GM19438 (cell line): ENCODE measurements around the gene SCGB1C2.
"Not testable (repeated sequence)": the region's sequence is repeated elsewhere in the genome, so short reads cannot be mapped to it uniquely, and the experiment has no call there.

Experiments
- ATAC-seq: cut with Tn5 transposase; IDR thresholded peaks from one replicate; pipeline ENCODE4 v1.9.1; 2021; ENCODE audit warnings: low read depth; ENCODE audit not compliant: unreplicated experiment

The SCGB1C2 gene

DNA sequence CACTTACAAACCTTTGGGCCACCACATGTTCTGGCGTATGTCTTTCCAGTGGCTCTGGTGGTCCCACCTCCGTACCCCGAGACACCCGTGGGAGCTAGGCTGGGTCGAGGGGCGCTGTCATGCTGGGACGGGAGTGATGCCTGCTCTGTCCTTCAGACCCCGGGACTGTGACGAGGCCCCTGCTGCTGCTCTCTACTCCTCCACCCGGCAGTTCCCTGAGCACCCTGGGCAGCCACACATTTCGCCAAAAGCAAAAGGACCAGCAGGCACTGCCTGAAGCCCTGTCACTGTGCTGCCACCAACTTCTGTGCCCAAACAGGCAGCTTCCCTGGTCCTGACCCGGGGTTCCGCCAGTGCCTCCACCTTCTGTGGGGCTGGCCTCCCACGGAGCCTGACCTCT, 28.6 kb downstream of the SCGB1C2 start:
- ATAC-seq, result no peak

DNA sequence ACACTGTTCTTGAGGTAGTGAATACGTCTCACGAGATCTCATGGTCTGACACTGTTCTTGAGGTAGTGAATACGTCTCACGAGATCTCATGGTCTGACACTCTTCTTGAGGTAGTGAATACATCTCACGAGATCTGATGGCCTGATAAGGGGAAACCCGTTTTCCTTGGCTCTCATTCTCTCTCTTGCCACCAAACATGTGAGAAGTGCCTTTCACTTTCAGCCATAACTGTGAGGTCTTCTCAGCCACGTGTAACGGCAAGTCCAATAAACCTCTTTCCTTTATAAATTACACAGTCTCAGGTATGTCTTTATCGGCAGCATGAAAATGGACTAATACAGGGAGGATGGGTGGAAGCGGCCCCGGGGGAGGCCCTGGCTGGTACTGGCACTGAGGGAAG, 31.2 kb downstream of the SCGB1C2 start:
- not testable (repeated sequence) for ATAC-seq

DNA sequence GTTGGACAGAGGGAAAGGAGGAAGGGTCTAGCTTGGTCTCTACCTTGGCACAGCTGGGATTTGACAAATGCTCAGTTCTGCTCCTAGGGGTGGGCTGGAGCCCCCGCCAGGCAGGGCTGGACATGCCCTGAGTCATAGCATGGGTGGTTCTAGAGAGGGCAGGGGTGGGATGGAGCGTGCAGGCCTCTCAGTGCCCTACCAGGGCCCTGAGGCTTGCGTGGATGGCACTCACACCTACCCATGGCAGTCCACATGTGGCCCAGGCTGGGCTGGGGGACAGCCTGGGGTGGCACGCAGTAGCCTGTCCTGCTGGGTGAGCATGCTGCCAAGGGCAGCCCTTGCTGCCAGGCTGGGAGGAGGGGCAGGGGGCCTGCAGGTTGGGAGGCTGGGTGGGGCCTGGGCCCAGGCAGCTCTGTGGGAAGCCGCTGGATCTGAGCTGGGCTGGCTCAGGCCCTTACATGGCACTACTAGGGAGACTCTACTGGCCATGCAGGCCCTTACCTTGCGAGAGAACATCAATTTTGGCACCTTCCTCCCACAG, 32.8 kb downstream of the SCGB1C2 start:
- ATAC-seq, result no peak

DNA sequence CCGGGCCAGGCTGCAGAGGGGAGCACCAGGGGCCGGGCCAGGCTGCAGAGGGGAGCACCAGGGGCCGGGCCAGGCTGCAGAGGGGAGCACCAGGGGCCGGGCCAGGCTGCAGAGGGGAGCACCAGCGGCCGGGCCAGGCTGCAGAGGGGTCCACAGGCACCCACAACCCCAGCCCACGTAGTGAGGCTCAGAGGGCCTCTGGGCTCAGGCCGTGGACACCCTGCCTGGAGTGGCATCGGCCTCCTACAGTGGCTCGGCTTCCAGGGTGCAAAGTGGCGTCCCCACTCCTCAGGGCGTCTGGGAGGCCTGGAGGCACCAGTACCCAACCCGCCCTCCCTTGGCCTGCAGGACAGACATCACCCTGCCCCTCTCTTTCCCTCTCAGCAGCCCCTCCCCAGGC, 34.5 kb downstream of the SCGB1C2 start:
- ATAC-seq, result no peak

DNA sequence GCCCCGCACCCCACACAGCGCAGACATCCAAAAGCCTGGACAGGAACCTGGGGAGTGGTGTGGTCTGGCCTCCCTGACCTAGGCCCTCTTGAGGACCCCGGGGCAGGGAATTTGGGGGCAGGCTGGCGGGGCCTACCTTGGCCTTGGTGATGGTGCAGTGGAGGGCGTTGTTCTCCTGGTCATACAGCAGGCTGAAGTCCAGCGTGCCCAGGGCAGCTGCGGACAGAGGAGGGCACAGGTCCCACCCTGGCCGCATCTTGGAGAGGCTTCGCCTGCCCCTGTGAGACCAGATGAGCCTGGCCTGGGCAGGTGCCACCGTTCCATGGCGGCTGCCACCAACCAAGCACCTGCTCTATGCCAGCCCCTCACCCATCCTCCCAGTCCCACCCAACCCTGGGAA, 35.0 kb downstream of the SCGB1C2 start:
- no peak for ATAC-seq

DNA sequence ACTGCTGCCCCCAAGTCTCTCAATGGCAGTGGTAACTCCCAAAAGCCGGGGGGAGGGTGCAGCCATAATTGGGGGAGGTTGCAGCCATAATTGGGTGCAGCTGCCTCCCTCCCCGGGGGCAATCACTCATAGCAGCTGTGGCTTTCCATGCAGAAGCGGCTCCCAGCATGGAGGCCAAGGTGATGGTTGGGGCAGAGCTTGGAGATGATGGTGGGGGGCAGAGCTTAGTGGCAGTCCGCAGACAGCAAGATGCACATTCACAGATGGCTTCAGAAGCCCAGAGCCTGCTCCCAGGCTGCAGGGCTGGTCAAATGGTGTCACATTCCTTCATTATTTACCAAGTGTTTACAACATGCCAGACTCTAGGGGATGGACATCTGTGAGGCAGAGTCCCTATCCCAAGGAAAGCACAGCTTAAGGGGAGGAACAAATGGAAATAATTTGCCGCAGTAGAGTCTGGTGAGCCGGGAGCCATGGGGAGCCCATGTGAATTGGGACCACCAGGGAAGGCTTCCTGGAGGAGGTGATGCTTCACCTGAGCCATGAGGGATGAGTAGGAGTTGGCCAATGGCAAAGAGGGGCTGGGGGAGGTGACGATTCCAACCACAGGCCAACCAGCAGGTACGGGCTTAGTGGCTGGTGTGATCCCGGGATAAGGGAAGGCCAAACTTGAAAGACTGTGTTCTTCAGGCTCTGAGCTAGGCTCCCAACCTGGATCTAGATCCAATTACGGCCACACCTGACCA, 36.0 kb downstream of the SCGB1C2 start:
- ATAC-seq, result no peak

DNA sequence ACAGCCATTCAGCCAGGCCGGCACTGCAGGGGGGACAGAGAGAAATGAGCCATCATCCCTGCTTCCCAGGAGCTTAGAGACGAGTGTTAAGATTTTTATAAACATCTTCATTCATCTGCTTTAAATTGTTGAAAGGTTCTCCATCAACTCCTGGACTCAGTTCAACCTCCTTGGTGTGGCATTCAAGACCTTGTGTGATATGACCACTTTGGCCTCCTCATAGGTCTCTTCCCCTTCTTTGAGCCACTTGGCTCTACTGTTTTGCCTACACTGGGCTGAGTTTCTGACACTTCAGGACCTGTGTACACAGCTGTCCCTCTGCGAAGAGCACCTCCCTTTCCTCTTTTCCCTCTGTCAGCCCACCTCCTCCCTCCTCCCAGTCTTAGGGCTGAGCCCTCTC, 39.8 kb downstream of the SCGB1C2 start:
- ATAC-seq, result no peak

DNA sequence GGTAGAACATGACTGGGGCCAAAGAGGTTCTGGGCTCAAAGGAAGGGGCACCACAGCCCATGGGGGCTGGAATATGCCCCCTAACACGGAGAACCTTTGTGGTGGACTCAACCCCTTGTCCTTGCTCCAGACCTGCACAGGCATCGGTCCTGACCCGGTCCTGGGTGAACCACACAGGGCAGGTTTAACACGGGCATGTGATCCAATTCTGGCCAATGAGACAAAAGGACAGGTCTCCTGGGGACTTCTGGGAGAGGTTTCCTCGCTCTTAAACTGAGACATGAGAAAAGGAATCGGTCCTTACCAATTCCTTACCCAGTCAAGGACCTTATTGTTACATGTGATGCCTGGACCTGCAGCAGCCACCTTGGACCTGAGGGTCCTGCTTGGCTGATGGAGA, 40.4 kb downstream of the SCGB1C2 start:
- ATAC-seq, result no peak

DNA sequence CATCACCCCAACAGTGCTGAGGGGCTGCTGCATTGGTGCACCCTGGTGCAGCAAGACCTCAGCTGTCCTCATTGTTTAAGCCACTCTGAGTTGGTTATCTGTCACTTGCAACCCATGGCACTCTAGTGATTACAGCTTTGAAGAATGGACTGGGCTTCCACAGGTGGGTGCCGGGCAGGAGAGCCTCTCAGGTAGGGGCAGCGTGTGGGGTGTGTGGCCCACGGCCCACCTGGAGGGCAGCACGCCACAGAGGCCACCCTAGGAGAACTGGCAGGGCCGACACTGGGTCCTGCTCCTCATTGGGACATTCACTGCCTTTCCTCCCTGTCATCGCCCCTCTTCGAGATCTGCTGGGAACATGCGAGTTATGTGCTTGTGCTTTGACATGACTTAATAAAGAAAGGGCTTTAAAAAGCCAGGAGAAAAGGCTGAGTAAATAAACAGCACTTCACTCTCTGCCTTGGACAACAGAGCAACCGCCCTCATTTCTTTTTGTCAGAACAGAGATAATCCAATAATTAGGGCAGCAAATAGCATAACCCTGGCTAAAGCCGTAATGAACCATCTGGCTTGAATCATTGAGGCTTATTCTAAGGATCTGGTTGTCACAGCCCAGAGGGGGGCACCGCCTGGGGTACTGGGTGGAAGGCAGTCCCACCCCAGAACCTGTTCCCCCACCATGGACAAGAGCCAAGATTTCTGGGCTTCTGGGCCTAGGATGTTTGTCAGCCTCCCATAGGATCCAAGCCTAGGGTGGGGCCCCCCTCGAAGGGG, 41.1 kb downstream of the SCGB1C2 start:
- ATAC-seq, result no peak

DNA sequence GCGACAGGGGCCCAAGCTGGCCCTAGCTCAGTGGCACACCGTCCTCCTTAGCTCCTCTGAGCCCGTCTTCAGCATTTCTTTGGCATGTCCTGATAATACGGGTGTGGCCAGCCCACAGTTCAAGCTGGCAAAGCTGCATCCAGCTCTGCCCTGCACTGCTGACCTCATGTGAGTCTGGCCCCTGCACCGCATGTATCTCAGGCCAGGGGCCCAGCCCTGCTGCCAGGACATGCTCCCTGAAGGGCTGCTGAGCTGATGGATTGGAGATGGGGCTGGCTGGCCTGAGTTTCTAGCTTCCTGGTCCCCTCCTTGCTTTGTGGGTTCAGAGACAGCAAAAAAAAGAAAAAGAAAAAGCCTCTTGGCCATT, 41.7 kb downstream of the SCGB1C2 start:
- ATAC-seq, result no peak

DNA sequence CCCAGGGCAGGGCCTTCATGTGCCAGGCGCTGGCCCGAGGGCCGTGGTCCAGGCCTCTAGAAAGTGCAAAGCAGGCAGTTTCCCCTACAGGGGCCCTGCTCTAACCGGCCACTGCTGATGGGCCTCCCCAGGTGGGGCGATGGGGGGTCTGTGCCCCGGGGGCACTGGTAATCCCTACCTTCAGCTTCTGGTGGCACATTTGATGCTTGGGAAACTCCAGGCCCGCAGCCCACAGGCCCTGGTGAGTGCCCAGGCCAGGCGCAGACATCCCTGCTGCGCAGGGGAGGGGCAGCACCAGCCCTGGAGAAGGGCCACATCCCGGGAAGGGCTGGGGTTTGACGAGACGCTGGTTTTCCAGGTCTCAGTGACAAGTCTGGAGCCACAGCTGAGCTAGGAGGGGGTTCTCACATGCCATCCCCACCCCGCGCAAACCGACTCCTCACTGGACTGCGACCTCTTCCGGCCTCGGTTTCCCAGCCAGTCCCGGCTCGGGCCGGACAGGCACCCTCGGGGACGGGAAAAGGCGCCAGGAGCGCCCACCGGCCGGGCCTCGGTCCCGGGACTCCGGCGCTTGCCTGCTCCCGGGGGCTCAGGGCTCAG, 42.5 kb downstream of the SCGB1C2 start:
- no peak for ATAC-seq

DNA sequence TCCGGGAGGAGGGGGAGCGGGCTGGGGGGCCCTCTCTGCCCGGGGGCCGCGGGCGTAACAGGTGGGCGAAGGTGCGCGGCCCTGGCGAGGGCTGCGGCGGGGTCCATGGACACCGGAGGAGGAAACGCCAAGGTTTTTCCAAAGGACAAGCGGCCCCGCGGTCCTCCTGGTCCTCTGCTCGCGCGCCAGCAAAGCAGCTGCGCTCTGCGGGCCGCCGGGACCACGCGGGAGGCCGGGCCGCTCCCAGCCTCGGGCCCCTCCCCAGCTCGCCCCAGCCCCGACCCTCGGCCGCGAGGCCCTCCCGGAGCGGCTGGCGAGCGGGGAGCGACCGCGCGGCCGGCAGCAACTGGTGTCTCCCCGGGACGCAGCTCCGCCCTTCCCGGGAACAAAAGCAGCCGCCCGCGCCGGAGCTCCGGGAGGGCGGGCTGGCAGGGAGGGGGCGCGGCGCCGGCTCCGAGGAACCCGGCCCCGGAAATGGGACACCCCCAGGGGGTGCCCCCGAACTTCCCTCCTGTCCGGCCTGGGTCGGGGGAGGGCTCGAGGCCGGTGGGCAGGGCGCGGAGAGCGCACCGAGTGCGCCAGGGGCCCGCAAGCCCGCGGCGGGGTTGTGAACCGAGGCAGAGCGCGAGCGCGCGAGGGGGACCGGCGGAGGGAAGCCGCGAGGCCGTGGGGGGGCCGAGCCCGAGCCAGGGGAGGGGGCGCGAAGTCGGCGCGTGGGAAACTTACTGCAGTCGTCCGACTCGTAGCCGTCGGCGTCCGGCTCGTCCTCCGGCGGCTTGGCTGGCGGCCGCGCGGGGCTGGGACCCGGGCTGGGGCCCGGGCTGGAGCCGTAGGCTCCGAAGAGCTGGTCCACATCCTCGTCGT, 43.2 kb downstream of the SCGB1C2 start:
- no peak for ATAC-seq

DNA sequence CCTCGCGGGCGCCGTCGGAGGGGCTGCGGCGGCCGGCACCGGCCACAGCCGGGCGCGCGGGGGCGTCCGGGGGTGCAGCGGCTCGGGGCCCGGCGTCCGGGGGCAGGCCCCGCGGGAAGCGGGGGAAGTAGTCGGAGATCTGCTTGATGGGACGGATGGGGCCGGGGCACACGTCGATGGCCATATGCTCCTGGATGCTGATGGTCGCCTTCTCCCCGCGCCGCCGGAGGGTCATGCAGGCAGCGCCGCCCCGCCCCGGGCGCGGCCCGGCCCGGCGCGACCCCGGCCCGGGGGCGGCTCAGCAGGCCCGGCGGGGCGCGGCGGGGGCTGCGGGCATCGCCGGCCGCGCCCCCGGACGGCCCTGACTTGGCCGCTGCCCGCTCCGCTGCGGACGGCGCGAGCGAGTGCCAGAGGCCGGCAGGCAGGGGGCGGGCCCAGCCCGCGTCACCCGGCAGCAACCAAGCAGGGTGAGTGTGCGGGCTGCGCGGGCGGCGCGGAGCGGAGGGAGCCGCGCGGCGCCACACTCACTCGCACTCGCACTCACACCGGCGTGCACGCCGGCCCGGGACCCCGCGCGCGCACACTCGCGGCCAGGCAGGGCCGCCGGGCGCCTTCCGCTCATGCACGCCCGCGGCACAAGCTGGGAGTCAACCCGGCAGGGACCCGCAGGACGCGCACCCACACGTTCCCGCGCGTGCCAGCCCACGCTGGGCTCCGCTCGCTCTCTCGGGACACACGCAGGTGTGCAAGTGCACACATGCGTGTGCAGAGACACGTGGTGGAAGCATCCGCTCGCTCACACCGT, 44.1 kb downstream of the SCGB1C2 start, which contains the start of gene DOC2B:
TSS of gene DOC2B (minus strand) at position 406 of the 805 bp plus-strand sequence. CDS start at position 235, 171 bp downstream.
- ATAC-seq, result no peak

DNA sequence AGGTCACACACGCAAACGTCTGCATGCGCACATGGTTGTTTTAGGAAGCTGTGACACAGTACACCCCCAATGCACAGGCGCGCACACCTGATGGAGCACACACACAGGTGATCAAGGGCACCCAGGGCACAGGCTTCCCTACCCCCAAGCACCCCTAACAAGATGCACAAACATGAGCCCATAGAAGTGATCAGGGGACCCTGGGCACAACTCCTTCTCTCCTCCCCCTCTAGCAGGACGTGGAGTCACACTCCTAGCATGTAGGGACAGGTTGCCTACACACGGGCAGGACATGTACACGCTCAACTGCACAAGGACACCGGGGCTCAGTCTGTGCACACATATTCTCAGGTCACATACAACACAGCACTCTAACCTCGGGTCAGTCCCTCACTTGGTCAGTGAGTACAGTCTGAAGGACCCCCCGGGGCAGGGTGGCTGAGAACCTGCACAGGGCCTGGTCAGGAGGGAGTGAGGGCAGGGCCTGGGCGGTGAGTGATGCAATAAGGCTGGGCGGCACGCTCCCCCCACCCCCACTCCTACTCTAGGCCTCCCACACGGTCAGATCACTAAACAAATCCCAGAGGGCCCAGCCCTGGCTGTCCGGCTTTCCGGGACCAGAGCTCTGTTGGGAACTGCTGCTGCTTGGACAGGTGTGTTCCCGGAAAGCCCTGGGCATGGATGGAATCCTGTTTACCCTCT, 44.8 kb downstream of the SCGB1C2 start:
- ATAC-seq, result no peak

DNA sequence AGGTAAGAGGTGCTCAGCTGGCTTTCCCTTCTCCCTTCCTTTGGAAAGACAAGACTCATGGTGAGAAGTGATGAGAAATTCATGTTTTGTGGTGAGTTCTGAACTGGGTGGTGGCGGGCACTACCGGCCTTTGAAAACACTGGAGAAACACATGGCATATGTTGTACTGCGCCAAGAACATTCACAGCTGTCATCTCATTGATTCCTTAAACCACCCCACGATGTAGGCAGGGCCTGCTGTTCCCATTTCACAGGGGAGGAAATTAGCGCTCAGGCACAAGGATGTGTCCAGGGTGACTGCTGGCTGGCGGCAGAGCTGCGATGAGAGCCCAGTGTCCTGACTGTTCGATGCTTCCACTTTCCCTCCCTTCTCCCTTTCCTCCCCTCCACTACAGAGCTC, 45.7 kb downstream of the SCGB1C2 start:
- no peak for ATAC-seq

DNA sequence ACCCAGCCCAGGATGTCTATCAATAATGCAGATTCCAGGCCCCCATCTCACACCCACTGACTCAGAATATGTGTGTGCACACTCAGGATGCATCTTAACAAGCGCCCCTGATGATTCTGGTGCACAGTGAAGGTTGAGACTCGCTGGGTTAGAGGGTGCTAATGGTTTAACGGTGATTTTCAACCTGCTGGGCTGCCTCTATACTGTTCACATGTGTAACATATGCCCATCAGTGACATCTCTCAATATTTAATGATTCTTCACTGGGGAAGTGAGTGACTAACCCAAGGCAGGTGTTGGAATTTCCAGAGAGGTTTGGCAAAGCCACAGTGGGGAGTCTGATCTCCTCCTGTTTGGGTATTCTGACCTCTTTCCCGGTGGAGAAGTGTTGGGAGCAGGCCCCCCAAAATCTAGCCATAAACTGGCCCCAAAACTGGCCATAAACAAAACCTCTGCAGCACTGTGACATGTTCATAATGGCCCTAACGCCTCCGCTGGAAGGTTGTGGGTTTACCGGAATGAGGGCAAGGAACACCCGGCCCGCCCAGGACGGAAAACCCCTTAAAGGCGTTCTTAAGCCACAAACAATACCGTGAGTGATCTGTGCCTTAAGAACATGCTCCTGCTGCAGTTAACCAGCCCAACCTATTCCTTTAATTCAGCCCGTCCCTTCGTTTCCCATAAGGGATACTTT, 48.2 kb downstream of the SCGB1C2 start:
- ATAC-seq, result no peak

DNA sequence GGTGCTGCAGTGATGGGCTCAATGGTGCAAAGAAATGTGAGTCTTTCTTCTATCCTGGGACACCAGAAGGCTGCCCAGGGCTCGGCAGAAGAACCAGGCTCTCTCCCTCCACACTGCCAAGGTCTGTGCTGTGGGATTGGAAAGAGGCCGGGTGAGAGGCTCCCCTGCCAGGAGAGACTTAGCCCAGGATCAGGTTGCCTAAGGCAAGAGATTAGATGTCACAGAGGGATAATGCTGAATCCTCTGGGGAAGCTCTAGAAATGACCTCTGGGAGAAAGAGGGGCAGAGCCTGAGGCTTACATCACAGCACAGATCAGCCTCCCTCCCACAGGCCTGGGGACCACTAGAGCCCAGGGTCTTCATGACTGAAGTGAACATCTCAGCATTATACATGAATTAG, 49.8 kb downstream of the SCGB1C2 start:
- ATAC-seq, result no peak
